HG03175 (cell line): Measurements from ENCODE around the gene FAM162A.

Experiments used
- ATAC-seq: cut with Tn5 transposase; IDR thresholded peaks from one replicate; pipeline ENCODE4 v1.9.1; 2021; ENCODE audit warnings: mild to moderate bottlenecking, moderate library complexity; ENCODE audit not compliant: unreplicated experiment

Gene FAM162A

GRCh38 chr3:122382888-122383666, 905 bp upstream of the FAM162A start, which contains the start of gene MIX23:
TSS of gene MIX23 (minus strand) at chr3:122383231. CDS start at chr3:122383224, 7 bp downstream.
- ATAC-seq: peak; percentile 40

- ATAC-seq: no peak
Measured at GRCh38 chr3:122387709-122388108, 3.7 kb downstream of the FAM162A start.

DNA sequence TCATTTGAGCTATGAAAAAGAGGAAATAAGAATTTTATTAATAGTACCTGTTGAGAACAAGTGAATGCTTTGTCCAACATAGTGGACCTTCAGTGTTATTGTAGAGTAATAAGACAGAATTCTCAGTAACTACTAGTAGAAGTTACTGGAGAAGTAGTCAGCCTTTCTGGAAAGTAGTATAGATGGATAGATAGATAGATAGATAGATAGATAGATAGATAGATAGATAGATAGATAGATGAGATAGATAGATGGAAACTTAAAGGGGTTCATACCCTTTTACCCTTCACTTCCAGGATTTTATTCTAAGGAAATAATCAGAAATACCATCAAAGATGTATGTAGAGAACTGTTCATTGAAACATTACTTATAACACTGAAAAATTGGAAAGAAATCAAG, 5.2 kb downstream of the FAM162A start:
- no peak for ATAC-seq

- no peak for ATAC-seq
Measured at GRCh38 chr3:122389892-122390291, 5.9 kb downstream of the FAM162A start.

DNA sequence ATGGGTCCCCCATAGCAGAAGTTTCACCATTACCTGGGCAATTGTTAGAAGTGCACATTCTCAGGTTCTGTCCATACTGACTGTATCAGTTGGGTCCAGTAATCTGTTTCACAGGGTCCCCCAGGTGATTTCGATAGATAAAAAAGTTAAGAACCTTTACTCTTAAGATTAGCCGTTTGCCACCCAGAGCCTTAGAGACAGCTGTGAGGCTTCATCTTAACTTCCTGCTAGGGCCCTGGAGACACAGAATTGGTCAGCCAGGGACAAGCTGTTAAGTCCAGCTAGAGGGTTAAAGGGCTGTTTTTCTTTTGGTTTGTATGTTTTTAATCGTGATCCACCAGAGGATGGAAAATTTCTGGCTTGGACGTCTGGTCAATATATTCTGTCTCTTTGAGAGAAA, 6.7 kb downstream of the FAM162A start:
- ATAC-seq: no peak

DNA sequence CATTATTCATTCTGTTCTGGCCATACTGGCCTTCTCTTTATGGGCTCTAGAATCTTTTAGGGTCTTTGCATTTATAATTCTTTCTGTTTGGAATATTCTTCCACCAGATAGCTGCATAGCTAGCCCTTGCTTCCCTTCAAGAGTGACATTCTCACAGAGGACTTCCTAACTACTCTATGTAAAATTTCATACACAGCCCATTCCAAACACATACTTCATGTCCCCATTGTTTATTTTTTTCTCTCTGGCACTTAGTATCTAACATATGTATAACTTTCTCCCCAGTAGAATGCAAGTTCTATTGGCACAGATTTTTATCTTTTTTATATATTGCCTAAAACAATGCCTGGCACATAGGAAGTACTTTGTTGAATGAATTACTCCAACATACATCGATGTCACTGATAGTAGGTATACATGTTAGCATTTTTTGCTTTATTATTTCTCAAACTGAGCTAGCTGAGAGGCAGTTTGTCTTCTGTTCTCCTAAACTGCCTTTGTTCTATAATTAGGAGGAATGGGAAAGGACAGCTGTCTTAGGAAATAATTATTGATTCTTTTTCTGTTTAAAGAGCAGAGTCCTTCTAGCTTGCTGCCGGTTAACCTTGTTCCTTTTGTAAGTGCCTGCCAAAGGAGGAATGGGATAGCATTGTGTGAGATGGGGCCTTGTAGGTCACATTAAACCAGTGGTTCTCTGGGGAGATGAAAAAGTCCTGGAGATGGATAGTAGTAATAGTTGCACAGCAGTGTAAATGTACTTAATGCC, 7.9 kb downstream of the FAM162A start:
- ATAC-seq: no peak

DNA sequence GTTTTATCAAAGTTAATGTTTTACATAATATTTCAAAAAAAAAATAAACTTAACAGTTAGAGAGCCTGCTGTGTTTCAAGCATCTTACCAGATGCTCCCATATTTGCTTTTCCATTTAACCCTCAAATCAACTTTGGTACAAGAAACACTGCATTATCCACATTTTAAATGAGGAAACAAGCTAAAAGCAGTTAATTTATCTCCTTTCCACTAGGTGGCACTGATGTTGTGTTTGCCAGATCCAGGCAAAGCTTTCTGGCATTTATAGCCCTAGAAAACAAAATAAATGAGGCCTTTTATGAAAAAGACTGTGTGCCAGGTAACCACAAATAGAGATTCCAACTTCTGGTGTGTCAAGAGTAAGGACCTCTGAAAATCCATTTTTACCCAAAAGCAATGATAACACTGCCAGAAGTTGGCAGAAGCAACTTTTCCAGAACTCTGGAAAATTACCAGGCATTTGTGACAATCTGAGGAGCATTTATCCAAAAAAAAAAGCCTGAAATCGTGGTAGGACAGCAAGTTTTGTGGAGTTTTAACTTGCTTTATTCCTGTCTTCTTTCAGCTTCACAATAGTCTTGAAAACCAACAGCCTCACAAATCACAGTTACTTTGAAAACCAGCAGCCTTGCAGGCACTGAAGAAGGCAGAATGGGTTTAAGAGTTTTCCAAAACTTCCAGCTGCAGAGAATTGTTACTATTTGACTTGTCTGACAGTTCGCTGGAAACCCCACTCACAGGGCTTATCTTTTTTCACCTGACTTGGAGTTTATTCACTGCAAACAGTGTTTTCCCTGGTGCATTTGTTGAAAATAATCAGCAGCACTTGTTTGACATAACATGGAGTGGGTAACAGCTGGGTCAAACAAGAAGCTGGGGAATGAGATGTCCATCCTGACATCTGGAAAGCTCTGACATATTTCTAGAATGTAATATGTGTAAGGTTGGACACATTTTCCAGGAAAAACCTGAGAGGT, 9.2 kb downstream of the FAM162A start:
- ATAC-seq: no peak

DNA sequence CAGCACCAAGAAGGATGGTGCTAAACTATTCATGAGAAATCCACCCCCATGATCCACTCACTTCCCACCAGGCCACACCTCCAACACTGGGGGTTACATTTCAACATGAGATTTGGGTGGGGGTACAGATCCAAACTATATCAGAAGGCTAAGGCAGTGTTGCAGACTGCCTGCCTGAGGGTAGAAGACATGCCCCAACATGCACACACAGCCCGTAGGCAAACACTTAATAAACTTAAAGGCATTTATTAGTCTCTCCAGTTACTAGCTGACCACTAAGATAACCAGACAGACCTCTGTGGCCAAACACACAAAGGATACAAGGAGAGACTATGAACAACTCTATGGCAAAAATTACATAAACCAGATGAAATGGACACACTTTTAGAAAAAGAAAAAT, 10.2 kb downstream of the FAM162A start:
- ATAC-seq: no peak

GRCh38 chr3:122395582-122395981, 11.6 kb downstream of the FAM162A start:
- no peak for ATAC-seq

- no peak for ATAC-seq
Measured at GRCh38 chr3:122396511-122396910, 12.5 kb downstream of the FAM162A start.

DNA sequence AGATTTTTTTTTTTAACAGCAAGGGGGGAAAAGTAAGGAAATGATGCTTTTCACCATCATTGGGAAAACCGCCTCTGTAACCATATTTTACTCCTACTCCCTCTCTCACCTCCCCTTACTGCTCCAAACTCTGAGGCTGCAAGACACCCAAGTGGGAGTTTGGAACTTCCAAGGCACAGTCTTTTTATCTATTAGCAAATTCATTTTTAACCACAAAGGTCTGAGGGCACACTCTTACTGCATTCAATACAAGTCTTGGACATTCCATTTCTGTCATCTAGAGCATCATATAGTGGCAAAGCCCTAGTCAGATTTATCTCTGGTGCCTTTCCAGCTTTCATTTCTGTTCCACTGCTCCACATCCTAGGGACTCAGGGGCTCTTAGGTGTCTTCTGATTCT, 13.2 kb downstream of the FAM162A start:
- ATAC-seq: no peak

DNA sequence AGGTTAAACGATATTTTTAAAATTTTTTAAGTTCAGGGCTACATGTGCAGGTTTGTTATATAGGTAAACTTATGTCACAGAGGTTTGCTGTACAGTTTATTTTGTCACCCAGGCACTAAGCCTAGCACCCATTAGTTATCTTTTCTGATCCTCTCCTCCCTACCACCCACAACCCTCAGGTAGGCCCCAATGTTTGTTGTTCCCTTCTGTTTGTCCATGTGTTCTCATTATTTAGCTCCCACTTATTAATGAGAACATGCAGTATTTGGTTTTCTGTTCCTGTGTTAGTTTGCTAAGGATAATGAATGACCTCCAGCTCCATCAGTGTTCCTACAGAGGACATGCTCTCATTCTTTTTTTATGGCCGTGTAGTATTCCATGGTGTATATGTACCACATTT, 14.9 kb downstream of the FAM162A start:
- ATAC-seq: no peak

GRCh38 chr3:122403489-122403888, 19.5 kb downstream of the FAM162A start:
- no peak for ATAC-seq

GRCh38 chr3:122405015-122405414, 21.0 kb downstream of the FAM162A start:
- ATAC-seq: no peak

DNA sequence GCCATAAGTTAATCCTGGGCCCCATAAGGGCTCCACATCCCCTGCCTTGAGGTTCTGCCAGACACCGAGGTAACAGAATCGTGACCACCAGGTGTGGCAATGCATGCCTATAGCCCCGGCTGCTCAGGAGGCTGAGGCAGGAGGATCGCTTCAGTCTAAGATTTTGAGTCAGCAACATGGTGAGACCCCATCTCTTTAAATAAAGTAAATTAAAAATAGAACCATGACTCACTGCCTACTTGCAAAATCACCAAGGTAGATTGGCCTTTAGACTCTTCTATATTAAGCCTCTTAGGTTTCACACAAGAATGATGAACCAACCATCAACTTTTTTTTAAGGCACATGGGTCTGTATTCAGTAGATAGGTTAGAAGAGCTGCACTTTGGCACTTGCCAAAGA, 22.2 kb downstream of the FAM162A start:
- no peak for ATAC-seq

DNA sequence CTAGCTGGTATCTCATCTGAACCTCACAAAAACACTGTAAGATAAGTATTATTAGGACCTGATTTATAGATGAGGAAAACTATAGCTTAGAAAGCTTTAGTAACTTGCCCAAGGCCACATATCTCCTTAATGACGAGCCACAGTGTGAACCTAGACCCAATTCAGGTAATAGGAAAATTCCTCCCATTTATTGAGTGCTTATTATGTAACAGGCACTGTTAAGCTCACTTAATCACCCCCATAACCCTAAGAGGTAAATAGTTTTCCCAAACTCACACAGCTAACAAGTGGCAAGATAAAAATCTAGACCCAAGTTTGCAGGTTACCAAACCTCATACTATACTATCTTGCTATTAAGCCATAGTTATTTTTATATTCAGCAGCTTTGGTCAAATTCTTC, 24.0 kb downstream of the FAM162A start:
- no peak for ATAC-seq

- ATAC-seq: no peak
Measured at GRCh38 chr3:122409446-122409845, 25.5 kb downstream of the FAM162A start.

GRCh38 chr3:122410111-122410510, 26.1 kb downstream of the FAM162A start:
- no peak for ATAC-seq

- no peak for ATAC-seq
Measured at GRCh38 chr3:122410639-122411038, 26.7 kb downstream of the FAM162A start.

- no peak for ATAC-seq
Measured at GRCh38 chr3:122414391-122414790, 30.4 kb downstream of the FAM162A start.

DNA sequence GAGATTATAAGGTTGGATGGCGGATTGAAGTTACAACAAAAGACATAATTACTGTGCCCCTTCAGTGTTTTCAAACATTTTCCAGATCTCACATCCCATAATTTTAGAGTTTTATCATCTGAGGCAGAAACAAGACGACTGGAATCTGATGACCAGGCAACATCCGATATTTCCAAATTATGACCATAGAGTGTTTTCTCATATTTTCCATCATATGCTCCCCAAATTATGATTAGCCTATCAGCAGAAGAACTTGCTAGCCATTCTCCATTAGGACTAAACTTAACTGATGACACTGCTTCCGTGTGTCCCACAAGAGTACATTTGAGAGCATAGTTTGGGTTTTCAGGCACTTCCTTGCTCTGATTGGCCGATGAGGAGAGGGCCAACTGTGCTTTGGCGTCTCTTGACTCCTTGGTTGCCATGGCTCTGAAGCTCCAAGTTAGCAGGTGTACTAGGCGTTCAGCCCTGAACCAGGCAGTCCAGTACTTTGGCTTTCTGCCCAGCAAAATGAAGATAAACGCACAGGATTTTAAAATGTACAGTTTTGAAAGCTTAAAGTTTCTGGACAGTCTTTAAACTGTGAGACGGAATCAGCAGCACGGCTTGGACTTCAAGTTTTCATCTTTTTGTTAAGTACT, 31.2 kb downstream of the FAM162A start:
- ATAC-seq: peak; percentile 58
